ENCODE measurements around the gene MICAL3. TPM values are rescaled to one million over a fixed set of nuclear protein-coding genes. Genes with fewer than 3 reads are reported as not detected.

Gene MICAL3
- total and polyA plus RNA-seq, 2 of the 8 experiments (the other 6 are each of a cell fraction or from before 2014, with no cell fraction given) = 8.3 to 41.8 TPM

- no peak for TF ChIP-seq CHD7 (IDR thresholded peaks at IDR 0.05; ENCODE audit: insufficient replicate concordance, low read length)
- no peak for TF ChIP-seq CBX8 (IDR thresholded peaks at IDR 0.05; ENCODE audit: borderline replicate concordance, low read depth, low read length)
- no peak for TF ChIP-seq FOSL1 (IDR thresholded peaks at IDR 0.05; ENCODE audit: insufficient read depth, low read depth, low read length)
- TF ChIP-seq YY1 (IDR thresholded peaks at IDR 0.05; ENCODE audit: low read depth, low read length) = no peak
- no peak for TF ChIP-seq CTBP2 (IDR thresholded peaks at IDR 0.05; ENCODE audit: borderline replicate concordance, insufficient read depth, insufficient read length, low read length)
- no peak for TF ChIP-seq JUND (IDR thresholded peaks at IDR 0.05; ENCODE audit: low read length)
- no peak for TF ChIP-seq SP4 (IDR thresholded peaks at IDR 0.05; ENCODE audit: low read length)
- TF ChIP-seq SAP30 (IDR thresholded peaks at IDR 0.05; ENCODE audit: insufficient read depth, insufficient replicate concordance, low read length) = no peak
- no peak for TF ChIP-seq KDM4A (IDR thresholded peaks at IDR 0.05; ENCODE audit: low read depth, low read length, severe bottlenecking)
- TF ChIP-seq ASH2L (IDR thresholded peaks at IDR 0.05; ENCODE audit: low read length) = no peak
- TF ChIP-seq CHD1 (IDR thresholded peaks at IDR 0.05; ENCODE audit: low read depth, low read length) = no peak
- TF ChIP-seq HDAC6 (IDR thresholded peaks at IDR 0.05; ENCODE audit: low read depth, low read length) = no peak
Observed at GRCh38 chr22:17829695-17830042, 194.7 kb downstream of the MICAL3 start (continued).
